Measurements from ENCODE around the gene VAMP3.

The VAMP3 gene

DNA sequence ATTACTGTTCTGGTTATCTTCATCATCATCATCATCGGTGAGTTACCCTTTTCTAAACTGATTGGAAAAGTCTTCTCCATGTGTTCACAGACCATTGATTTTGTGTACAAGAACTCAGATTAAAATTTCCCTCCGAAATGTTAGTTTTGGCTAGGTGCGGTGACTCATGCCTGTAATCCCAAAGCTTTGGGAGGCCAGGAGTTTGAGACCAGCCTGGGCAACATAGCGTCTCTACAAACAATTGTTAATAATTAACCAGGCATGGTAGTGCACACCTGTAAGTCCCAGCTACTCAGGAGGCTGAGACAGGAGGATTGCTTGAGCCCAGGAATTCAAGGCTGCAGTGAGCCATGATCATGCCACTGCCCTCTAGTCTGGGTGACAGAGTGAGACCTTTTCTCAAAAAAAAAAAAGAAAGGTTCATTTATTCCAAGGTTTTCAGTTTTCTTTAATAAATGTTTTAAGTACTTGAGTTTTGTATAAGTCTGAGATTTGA, 7.1 kb downstream of the VAMP3 start:
- Histone ChIP-seq H4K20me1 (ENCODE audit: insufficient read depth, low read length, poor library complexity, severe bottlenecking) (no peaks in the 10 kb centered on the region), H3K36me3 (ENCODE audit: insufficient read depth, low read length) (peaks cover 32% of the 10 kb centered on the region; the same call in 1 of the 2 replicates), H3F3A (ENCODE audit: low read depth) (no peaks in the 10 kb centered on the region), H3K9me2 (replicated peaks; ENCODE audit: low read depth, low read length) (no peaks in the 10 kb centered on the region), H3K79me2 (ENCODE audit: insufficient read depth, low read length) (peaks cover 26% of the 10 kb centered on the region), H3K9me3 (ENCODE audit: insufficient read depth, low read depth, low read length) (no peaks in the 10 kb centered on the region), H3K4me2 (ENCODE audit: low read depth, low read length, poor library complexity, severe bottlenecking) (no peak overlapping the region), H3K4me3 (ENCODE audit: low read length, poor library complexity, severe bottlenecking) (no peak overlapping the region), H2AFZ (ENCODE audit: low read length) (no peak overlapping the region), H3K27me3 (ENCODE audit: insufficient read depth, low read length, poor library complexity, severe bottlenecking) (no peaks in the 10 kb centered on the region), H3K4me1 (ENCODE audit: insufficient read depth, low read length, poor library complexity, severe bottlenecking) (no peaks in the 10 kb centered on the region), H3K9ac (ENCODE audit: low read depth, low read length, poor library complexity, severe bottlenecking) (no peak overlapping the region)
- TF ChIP-seq, protein P1, sequence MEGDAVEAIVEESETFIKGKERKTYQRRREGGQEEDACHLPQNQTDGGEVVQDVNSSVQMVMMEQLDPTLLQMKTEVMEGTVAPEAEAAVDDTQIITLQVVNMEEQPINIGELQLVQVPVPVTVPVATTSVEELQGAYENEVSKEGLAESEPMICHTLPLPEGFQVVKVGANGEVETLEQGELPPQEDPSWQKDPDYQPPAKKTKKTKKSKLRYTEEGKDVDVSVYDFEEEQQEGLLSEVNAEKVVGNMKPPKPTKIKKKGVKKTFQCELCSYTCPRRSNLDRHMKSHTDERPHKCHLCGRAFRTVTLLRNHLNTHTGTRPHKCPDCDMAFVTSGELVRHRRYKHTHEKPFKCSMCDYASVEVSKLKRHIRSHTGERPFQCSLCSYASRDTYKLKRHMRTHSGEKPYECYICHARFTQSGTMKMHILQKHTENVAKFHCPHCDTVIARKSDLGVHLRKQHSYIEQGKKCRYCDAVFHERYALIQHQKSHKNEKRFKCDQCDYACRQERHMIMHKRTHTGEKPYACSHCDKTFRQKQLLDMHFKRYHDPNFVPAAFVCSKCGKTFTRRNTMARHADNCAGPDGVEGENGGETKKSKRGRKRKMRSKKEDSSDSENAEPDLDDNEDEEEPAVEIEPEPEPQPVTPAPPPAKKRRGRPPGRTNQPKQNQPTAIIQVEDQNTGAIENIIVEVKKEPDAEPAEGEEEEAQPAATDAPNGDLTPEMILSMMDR (conservative IDR thresholded peaks at IDR 0.05; ENCODE audit: low read length) = no peak
- no peak for TF ChIP-seq EZH2phosphoT487 (IDR thresholded peaks at IDR 0.05; ENCODE audit: borderline replicate concordance)

DNA sequence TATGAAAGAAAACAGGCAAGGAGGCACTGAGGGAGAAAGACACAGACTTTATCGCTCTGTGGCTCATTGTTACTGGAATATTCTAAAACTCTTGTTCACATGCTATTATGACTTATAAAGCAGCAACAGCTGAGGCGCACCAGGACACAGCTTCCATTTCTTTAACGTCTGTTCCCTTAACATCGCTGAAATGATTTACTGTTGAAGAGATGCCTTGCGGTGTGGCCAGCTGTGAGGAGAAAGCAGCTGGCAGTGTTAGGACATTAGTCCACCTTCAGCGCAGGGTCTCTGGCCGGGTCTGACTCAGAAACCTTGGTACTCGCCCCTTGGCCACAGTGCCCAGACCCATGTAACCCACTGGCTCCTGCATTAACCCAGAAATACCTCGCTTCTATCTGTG, 9.9 kb downstream of the VAMP3 start:
- H3K9me3 ChIP-seq (ENCODE audit: insufficient read depth, low read depth, low read length) = no peaks in the 10 kb centered on the region
- no peaks in the 10 kb centered on the region for H3K27me3 ChIP-seq (ENCODE audit: insufficient read depth, low read length, poor library complexity, severe bottlenecking)
- no peak overlapping the region for H3K4me2 ChIP-seq (ENCODE audit: low read depth, low read length, poor library complexity, severe bottlenecking)
- no peaks in the 10 kb centered on the region for H3K9me2 ChIP-seq (replicated peaks; ENCODE audit: low read depth, low read length)
- no peak overlapping the region for H3K9ac ChIP-seq (ENCODE audit: low read depth, low read length, poor library complexity, severe bottlenecking)
- H3K4me3 ChIP-seq (ENCODE audit: low read length, poor library complexity, severe bottlenecking) = no peak overlapping the region
- no peak for TF ChIP-seq EZH2phosphoT487 (IDR thresholded peaks at IDR 0.05; ENCODE audit: borderline replicate concordance)
- TF ChIP-seq, protein P1 (conservative IDR thresholded peaks at IDR 0.05; ENCODE audit: low read length) = no peak
- peaks cover 5% of the 10 kb centered on the region for H3K79me2 ChIP-seq (ENCODE audit: insufficient read depth, low read length)
- no peaks in the 10 kb centered on the region for H4K20me1 ChIP-seq (ENCODE audit: insufficient read depth, low read length, poor library complexity, severe bottlenecking)
- H3F3A ChIP-seq (ENCODE audit: low read depth) = no peaks in the 10 kb centered on the region
- H3K36me3 ChIP-seq (ENCODE audit: insufficient read depth, low read length) = peaks cover 32% of the 10 kb centered on the region; the same call in 1 of the 2 replicates
- H3K4me1 ChIP-seq (ENCODE audit: insufficient read depth, low read length, poor library complexity, severe bottlenecking) = no peaks in the 10 kb centered on the region
- H2AFZ ChIP-seq (ENCODE audit: low read length) = no peak overlapping the region

DNA sequence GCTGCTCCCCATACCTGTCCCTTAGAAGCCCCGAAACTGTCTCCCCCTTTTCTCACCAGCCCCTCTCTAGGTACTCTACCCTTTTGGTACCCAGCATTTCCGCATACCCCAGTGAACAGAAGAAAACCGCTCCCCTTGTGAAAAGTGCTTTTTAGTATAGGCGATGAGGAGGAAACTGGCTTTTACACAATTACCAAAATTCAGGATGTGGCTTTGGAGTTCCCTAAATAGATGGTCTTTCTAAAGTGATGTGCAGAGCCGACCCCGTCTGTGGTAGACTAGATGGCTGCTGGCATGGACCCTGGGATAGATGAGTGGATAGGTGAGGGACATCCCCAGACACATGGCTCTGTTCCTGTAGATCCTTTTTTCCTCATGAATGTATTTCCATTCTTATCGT, 10.4 kb downstream of the VAMP3 start:
- H3K9me3 ChIP-seq (ENCODE audit: insufficient read depth, low read depth, low read length) = no peaks in the 10 kb centered on the region

More for the DNA sequence above, 10.4 kb downstream of the VAMP3 start:
- no peaks in the 10 kb centered on the region for H3K9me2 ChIP-seq (replicated peaks; ENCODE audit: low read depth, low read length)
- no peaks in the 10 kb centered on the region for H3F3A ChIP-seq (ENCODE audit: low read depth)
- H2AFZ ChIP-seq (ENCODE audit: low read length) = no peak overlapping the region
- no peak overlapping the region for H3K9ac ChIP-seq (ENCODE audit: low read depth, low read length, poor library complexity, severe bottlenecking)
- H3K4me1 ChIP-seq (ENCODE audit: insufficient read depth, low read length, poor library complexity, severe bottlenecking) = no peaks in the 10 kb centered on the region
- no peaks in the 10 kb centered on the region for H4K20me1 ChIP-seq (ENCODE audit: insufficient read depth, low read length, poor library complexity, severe bottlenecking)
- no peaks in the 10 kb centered on the region for H3K27me3 ChIP-seq (ENCODE audit: insufficient read depth, low read length, poor library complexity, severe bottlenecking)
- H3K4me2 ChIP-seq (ENCODE audit: low read depth, low read length, poor library complexity, severe bottlenecking) = no peak overlapping the region
- H3K79me2 ChIP-seq (ENCODE audit: insufficient read depth, low read length) = no peaks in the 10 kb centered on the region
- TF ChIP-seq, protein P1 (conservative IDR thresholded peaks at IDR 0.05; ENCODE audit: low read length) = no peak
- TF ChIP-seq EZH2phosphoT487 (IDR thresholded peaks at IDR 0.05; ENCODE audit: borderline replicate concordance) = no peak
- no peak overlapping the region for H3K4me3 ChIP-seq (ENCODE audit: low read length, poor library complexity, severe bottlenecking)
- H3K36me3 ChIP-seq (ENCODE audit: insufficient read depth, low read length) = peaks cover 32% of the 10 kb centered on the region; the same call in 1 of the 2 replicates
